OCI-LY1 (cell line): ENCODE results near the gene LEF1.

Experiments used
- H2AFZ ChIP-seq: fragments of 200-600 bp; sonication (generic), shearing (Covaris generic); 2 replicates; pipeline ENCODE4 v1.6.0; 2014; ENCODE audit warnings: antibody characterized with exemption, mild to moderate bottlenecking, low read length
- H3F3A ChIP-seq: fragments of 200-600 bp; sonication (generic), shearing (Covaris generic); 2 replicates; pipeline ENCODE4 v1.6.0; 2014; ENCODE audit warnings: mild to moderate bottlenecking, antibody characterized with exemption, low read length, moderate library complexity; ENCODE audit not compliant: insufficient read depth
- H3K27ac ChIP-seq: fragments of 200-600 bp; sonication (generic); 2 replicates; pipeline ENCODE4 v1.5.1; 2014; ENCODE audit warnings: low read length, mixed run types, mild to moderate bottlenecking, low read depth; ENCODE audit not compliant: poor library complexity, severe bottlenecking
- H3K27me3 ChIP-seq: fragments of 200-600 bp; sonication (generic); 2 replicates; pipeline ENCODE4 v1.6.0; 2014; ENCODE audit warnings: antibody characterized with exemption, mild to moderate bottlenecking, low read length, moderate library complexity; ENCODE audit not compliant: insufficient read depth
- H3K36me3 ChIP-seq: fragments of 200-600 bp; sonication (generic); 2 replicates; pipeline ENCODE4 v1.6.1; 2014; ENCODE audit warnings: mild to moderate bottlenecking, antibody characterized with exemption, low read length, moderate library complexity, mixed read lengths; ENCODE audit not compliant: insufficient read depth
- H3K4me1 ChIP-seq: fragments of 200-600 bp; sonication (generic); 2 replicates; pipeline ENCODE4 v1.5.1; 2014; ENCODE audit warnings: mild to moderate bottlenecking, low read length, moderate library complexity; ENCODE audit not compliant: insufficient read depth, severe bottlenecking
- H3K4me2 ChIP-seq: fragments of 200-600 bp; sonication (generic), shearing (Covaris generic); 2 replicates; pipeline ENCODE4 v1.6.1; 2014; ENCODE audit warnings: low read length
- H3K4me3 ChIP-seq: fragments of 200-600 bp; sonication (generic); 2 replicates; pipeline ENCODE4 v1.5.1; 2014; ENCODE audit warnings: low read length, low read depth, mild to moderate bottlenecking, mixed read lengths; ENCODE audit not compliant: poor library complexity, severe bottlenecking
- H3K79me2 ChIP-seq: fragments of 200-600 bp; shearing (Covaris generic); 2 replicates; pipeline ENCODE4 v1.6.1; 2016; ENCODE audit warnings: mixed run types, low read length, mixed read lengths; ENCODE audit not compliant: insufficient read depth
- H3K9ac ChIP-seq: fragments of 200-600 bp; sonication (generic), shearing (Covaris generic); 2 replicates; pipeline ENCODE4 v1.6.1; 2014; ENCODE audit warnings: mild to moderate bottlenecking, low read length, mixed read lengths
- H3K9me2 ChIP-seq: fragments of 200-600 bp; sonication (generic), shearing (Covaris generic); 2 replicates; pipeline ENCODE4 v1.6.1; 2014; ENCODE audit warnings: low read depth, mild to moderate bottlenecking, low read length, mixed read lengths
- H3K9me3 ChIP-seq: fragments of 200-600 bp; shearing (Covaris generic); 2 replicates; pipeline ENCODE4 v1.6.1; 2014; ENCODE audit warnings: low read length, mixed read lengths
- H4K20me1 ChIP-seq: fragments of 200-600 bp; sonication (generic), shearing (Covaris generic); 2 replicates; pipeline ENCODE4 v1.6.0; 2016; ENCODE audit warnings: mild to moderate bottlenecking, low read length; ENCODE audit not compliant: insufficient read depth
- EZH2 ChIP-seq: fragments of 200-600 bp; sonication (generic), shearing (Covaris generic); IDR thresholded peaks from 2 replicates; pipeline ENCODE4 v1.8.0; 2017; ENCODE audit warnings: borderline replicate concordance, mixed run types, mild to moderate bottlenecking, antibody characterized with exemption, low read length, moderate library complexity, mixed read lengths
- TF ChIP-seq, protein P1 (sequence below): fragments of 200-600 bp; sonication (generic), shearing (Covaris generic); IDR thresholded peaks from 2 replicates; pipeline ENCODE4 v1.5.1; 2017; ENCODE audit warnings: mild to moderate bottlenecking, antibody characterized with exemption, low read length, moderate library complexity, mixed read lengths

LEF1 gene

DNA sequence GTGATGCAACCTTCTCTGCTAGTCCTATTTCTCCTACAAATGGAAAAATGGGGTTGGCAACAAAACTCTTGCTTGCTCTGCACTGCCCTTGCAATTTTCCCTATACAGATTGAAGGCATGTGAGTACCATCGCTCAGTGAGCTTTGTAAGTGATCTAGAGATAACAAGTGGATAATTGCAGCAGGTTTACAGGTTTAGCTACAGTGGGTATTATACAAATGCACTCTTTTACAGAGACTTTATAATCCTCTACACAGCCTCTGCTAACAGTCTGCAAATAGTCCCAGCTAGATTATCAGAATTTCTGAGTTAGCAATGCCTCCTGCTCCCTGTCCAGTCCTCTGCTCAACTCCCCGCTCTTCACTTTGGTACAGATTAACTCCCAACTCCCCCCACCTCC, 11.1 kb downstream of the LEF1 start:
- H3K27me3 ChIP-seq: no peaks in the 10 kb centered on the region
- TF ChIP-seq, protein P1, sequence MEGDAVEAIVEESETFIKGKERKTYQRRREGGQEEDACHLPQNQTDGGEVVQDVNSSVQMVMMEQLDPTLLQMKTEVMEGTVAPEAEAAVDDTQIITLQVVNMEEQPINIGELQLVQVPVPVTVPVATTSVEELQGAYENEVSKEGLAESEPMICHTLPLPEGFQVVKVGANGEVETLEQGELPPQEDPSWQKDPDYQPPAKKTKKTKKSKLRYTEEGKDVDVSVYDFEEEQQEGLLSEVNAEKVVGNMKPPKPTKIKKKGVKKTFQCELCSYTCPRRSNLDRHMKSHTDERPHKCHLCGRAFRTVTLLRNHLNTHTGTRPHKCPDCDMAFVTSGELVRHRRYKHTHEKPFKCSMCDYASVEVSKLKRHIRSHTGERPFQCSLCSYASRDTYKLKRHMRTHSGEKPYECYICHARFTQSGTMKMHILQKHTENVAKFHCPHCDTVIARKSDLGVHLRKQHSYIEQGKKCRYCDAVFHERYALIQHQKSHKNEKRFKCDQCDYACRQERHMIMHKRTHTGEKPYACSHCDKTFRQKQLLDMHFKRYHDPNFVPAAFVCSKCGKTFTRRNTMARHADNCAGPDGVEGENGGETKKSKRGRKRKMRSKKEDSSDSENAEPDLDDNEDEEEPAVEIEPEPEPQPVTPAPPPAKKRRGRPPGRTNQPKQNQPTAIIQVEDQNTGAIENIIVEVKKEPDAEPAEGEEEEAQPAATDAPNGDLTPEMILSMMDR: no peak
- TF ChIP-seq EZH2: no peak
- H3K27ac ChIP-seq: peak overlapping the region; percentile 94

DNA sequence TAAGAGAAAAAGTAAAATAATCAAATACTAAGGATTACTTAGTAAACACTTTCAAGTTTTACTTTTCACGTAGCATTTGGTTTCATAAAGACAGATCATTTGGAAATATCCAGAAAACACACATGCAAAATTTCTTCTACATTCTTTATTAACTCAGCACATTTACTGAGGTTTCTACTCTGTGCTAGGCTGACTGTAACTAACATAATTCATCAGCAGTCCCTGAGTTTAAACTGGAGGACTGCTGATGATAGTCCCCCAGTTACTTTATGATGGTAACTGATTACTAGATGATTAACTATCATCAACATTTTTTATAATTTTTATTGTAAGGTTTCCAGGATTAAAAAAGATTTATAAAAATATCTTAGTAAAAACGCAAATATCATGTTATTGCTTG, 12.3 kb downstream of the LEF1 start:
- H3K4me2 ChIP-seq: no peak overlapping the region
- H3K27me3 ChIP-seq: no peaks in the 10 kb centered on the region
- no peak for TF ChIP-seq EZH2
- TF ChIP-seq, protein P1: no peak
- no peaks in the 10 kb centered on the region for H3K9me2 ChIP-seq
- H3F3A ChIP-seq: no peaks in the 10 kb centered on the region
- H3K4me3 ChIP-seq: no peak overlapping the region
- peaks cover 100% of the 10 kb centered on the region for H3K79me2 ChIP-seq
- no peak overlapping the region for H3K9ac ChIP-seq
- H3K36me3 ChIP-seq: peaks cover 88% of the 10 kb centered on the region
- H3K27ac ChIP-seq: peak overlapping the region; percentile 24
- peaks cover 76% of the 10 kb centered on the region for H3K4me1 ChIP-seq
- no peak overlapping the region for H2AFZ ChIP-seq
- H3K9me3 ChIP-seq: no peaks in the 10 kb centered on the region
- H4K20me1 ChIP-seq: no peaks in the 10 kb centered on the region

More for the DNA sequence above, 11.1 kb downstream of the LEF1 start:
- peaks cover 100% of the 10 kb centered on the region for H3K79me2 ChIP-seq
- peaks cover 83% of the 10 kb centered on the region for H3K36me3 ChIP-seq
- no peaks in the 10 kb centered on the region for H3F3A ChIP-seq
- H2AFZ ChIP-seq: no peak overlapping the region
- H4K20me1 ChIP-seq: no peaks in the 10 kb centered on the region
- H3K4me3 ChIP-seq: no peak overlapping the region
- peak overlapping the region; percentile 30; the same call in 1 of the 2 replicates for H3K4me2 ChIP-seq
- peak overlapping the region; percentile 23; the same call in 1 of the 2 replicates for H3K9ac ChIP-seq
- H3K9me2 ChIP-seq: no peaks in the 10 kb centered on the region
- H3K4me1 ChIP-seq: peaks cover 82% of the 10 kb centered on the region
- H3K9me3 ChIP-seq: no peaks in the 10 kb centered on the region

DNA sequence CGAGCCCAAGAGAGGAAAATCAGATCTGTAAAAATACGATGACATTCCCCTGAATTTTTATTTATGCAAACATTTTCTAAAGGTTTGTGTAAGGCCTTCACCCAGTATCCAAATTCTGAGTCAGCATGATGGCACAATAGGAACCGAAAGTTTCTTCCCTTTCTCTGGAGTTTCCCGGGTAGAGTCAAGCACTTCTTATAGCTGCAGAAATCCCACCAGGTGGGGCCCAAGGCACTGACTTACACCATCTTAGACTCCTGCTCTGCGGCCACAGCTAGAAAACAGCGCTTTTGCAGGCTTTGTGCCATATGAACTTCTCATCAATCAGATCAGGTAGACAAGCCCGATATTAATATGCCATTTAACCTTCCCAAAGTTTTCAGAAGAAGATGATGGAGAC, 13.4 kb downstream of the LEF1 start:
- no peaks in the 10 kb centered on the region for H4K20me1 ChIP-seq
- peaks cover 92% of the 10 kb centered on the region for H3K36me3 ChIP-seq
- H3K27ac ChIP-seq: no peak overlapping the region
- H3F3A ChIP-seq: no peaks in the 10 kb centered on the region
- H3K4me1 ChIP-seq: peaks cover 66% of the 10 kb centered on the region
- no peaks in the 10 kb centered on the region for H3K9me2 ChIP-seq
- TF ChIP-seq EZH2: no peak
- TF ChIP-seq, protein P1: no peak; the same call in 1 of the 2 replicates
- H2AFZ ChIP-seq: no peak overlapping the region
- H3K4me2 ChIP-seq: no peak overlapping the region
- H3K9ac ChIP-seq: no peak overlapping the region
- H3K9me3 ChIP-seq: no peaks in the 10 kb centered on the region
- peaks cover 99% of the 10 kb centered on the region for H3K79me2 ChIP-seq
- H3K27me3 ChIP-seq: no peaks in the 10 kb centered on the region
- H3K4me3 ChIP-seq: no peak overlapping the region
